Brain microvascular endothelial cell (primary cell): ENCODE data around the gene GAREM2.

Source experiments
- DNase-seq: peaks from one replicate; pipeline ENCODE4 v3.0.0-alpha.2; 2020
- H3K27ac ChIP-seq: fragments of 250-450 bp; sonication (Bioruptor Pico); 2 replicates; pipeline ENCODE4 v1.5.1; 2020; ENCODE audit warnings: mild to moderate bottlenecking, moderate library complexity
- H3K27me3 ChIP-seq: fragments of 250-450 bp; sonication (Bioruptor Pico); replicated peaks from 2 replicates; pipeline ENCODE4 v1.5.1; 2020; ENCODE audit warnings: mild to moderate bottlenecking
- H3K36me3 ChIP-seq: fragments of 250-450 bp; sonication (Bioruptor Pico); replicated peaks from 2 replicates; pipeline ENCODE4 v1.5.1; 2020; ENCODE audit warnings: mild to moderate bottlenecking
- H3K4me3 ChIP-seq: 2 replicates; pipeline ENCODE4 v1.5.1; 2011; ENCODE audit warnings: low read depth, mild to moderate bottlenecking, control low read depth, low read length, moderate library complexity
- in situ Hi-C: cut with HindIII; loops from 2 replicates; pipeline ENCODE4 v1.10.0; 2017; ENCODE audit warnings: low sequenced_read_pairs, low pct_ligation_motif_present
- TF ChIP-seq, protein P1 (sequence below): IDR thresholded peaks from 2 replicates; pipeline ENCODE4 v1.5.1; 2011; ENCODE audit warnings: low read depth, mild to moderate bottlenecking, moderate library complexity, low read length, control low read depth, inconsistent platforms; ENCODE audit errors: missing control alignments

GAREM2 gene

DNA sequence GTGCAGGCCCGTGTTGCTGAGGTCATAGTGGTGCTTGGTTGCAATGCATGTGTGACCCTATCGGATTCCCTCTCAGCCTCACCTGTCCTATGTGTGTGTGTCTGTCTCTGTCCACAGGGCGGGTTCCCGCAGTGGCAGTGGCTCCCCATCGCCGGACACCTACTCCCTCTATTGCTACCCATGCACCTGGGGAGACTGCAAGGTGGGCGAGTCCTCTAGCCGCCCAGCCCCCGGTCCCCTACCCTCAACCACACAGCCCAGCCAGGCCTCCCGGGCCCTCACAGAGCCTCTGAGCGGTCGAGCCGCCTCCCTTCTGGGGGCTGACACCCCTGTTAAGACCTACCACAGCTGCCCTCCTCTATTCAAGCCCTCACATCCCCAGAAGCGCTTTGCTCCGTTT, 14.2 kb downstream of the GAREM2 start:
- TF ChIP-seq, protein P1, sequence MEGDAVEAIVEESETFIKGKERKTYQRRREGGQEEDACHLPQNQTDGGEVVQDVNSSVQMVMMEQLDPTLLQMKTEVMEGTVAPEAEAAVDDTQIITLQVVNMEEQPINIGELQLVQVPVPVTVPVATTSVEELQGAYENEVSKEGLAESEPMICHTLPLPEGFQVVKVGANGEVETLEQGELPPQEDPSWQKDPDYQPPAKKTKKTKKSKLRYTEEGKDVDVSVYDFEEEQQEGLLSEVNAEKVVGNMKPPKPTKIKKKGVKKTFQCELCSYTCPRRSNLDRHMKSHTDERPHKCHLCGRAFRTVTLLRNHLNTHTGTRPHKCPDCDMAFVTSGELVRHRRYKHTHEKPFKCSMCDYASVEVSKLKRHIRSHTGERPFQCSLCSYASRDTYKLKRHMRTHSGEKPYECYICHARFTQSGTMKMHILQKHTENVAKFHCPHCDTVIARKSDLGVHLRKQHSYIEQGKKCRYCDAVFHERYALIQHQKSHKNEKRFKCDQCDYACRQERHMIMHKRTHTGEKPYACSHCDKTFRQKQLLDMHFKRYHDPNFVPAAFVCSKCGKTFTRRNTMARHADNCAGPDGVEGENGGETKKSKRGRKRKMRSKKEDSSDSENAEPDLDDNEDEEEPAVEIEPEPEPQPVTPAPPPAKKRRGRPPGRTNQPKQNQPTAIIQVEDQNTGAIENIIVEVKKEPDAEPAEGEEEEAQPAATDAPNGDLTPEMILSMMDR, result no peak
- Histone ChIP-seq H3K4me3 (no peak overlapping the region), H3K36me3 (peaks cover 6% of the 10 kb centered on the region), H3K27me3 (no peaks in the 10 kb centered on the region), H3K27ac (no peak overlapping the region)
- DNase-seq, result no peak
- in situ Hi-C loops, result no loop called here

DNA sequence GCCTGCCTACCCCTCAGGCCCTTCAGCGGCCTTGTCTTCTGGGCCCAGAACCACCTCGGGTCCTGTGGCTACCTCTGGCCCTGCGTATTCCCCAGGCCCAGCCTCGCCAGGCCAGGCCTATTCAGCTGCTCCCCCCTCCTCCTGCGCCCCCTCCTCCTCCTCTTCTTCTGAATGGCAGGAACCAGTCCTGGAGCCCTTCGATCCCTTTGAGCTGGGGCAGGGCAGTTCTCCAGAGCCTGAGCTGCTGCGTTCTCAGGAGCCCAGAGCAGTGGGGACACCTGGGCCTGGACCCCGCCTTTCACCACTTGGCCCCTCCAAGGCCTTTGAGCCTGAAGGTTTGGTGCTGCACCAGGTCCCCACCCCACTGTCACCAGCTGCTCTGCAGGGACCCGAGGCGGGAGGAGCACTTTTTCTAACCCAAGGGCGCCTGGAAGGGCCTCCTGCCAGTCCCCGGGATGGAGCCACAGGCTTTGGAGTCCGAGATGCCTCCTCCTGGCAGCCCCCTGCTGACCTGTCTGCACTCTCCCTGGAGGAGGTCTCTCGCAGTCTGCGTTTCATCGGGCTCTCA, 14.7 kb downstream of the GAREM2 start:
- in situ Hi-C loops, result no loop called here
- H3K4me3 ChIP-seq, result no peak overlapping the region
- TF ChIP-seq, protein P1, result no peak
- H3K27ac ChIP-seq, result no peak overlapping the region
- H3K27me3 ChIP-seq, result no peaks in the 10 kb centered on the region
- H3K36me3 ChIP-seq, result peaks cover 6% of the 10 kb centered on the region
- DNase-seq, result no peak

DNA sequence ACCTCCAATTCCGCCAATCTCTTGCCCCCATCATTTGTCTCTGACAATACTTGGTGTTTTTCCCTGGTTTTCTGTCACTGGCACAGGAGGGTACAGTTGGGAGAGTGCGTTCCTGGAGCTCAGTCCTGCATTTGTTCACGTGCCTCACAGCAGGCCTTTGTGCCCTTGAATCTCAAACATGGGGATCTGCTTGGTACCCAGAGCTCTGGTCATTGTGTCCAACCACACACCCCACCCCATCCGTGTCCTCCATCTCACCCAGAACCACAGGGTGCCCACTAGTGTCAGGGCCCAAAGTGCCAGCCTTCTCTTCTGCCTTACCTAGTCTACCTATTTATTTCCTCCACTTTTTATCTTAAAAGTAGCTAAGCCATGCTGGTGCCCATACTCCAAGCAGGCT, 16.2 kb downstream of the GAREM2 start:
- in situ Hi-C loops, result no loop called here
- no peak for DNase-seq
- H3K36me3 ChIP-seq, result peaks cover 12% of the 10 kb centered on the region
- no peaks in the 10 kb centered on the region for H3K27me3 ChIP-seq
- H3K27ac ChIP-seq, result no peak overlapping the region
- H3K4me3 ChIP-seq, result no peak overlapping the region
- TF ChIP-seq, protein P1, result no peak

DNA sequence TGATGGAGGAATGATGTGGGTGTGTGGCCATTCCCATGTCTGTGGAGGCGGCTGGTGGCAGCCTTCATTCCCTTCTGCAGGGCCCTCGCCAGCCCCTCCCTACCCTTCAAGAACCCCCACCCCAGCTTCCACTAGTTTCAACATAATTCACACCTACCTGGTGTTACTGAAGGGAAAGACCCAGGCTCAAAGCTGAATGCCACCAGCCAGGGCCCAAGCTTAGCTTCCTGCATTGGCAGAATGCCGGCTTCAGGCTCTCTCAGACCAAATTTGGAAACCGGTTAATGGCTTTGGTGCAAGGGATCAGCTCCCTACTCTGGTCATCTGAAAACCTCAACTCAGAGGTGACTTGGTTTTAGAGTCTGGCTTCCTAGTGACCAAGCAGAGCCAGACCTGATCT, 16.9 kb downstream of the GAREM2 start:
- Histone ChIP-seq H3K27ac (no peak overlapping the region), H3K27me3 (no peaks in the 10 kb centered on the region), H3K36me3 (peaks cover 18% of the 10 kb centered on the region), H3K4me3 (no peak overlapping the region)
- no peak for DNase-seq
- TF ChIP-seq, protein P1, result no peak
- in situ Hi-C loops, result no loop called here

DNA sequence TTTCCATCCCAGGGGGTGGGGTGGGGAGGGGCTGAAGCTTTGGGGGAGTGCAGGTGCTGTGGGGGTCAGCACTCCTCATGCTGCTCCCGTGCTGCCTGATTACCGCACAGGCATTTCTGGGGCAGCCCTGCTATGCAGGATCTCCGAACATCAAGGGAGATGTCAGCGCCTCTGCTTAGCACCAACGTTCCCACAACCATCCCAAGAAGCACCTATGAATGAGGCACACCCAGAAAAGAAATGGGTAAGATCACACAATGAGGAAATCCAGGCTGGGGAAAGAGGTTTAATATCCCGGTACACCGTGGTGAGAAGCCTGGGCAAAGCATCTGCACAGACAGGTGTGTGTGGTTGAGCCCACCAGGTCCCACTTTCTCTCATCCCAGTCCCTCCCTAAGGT, 17.5 kb downstream of the GAREM2 start:
- Histone ChIP-seq H3K36me3 (peaks cover 23% of the 10 kb centered on the region), H3K27ac (no peak overlapping the region), H3K4me3 (no peak overlapping the region), H3K27me3 (no peaks in the 10 kb centered on the region)
- no peak for DNase-seq
- TF ChIP-seq, protein P1, result no peak
- in situ Hi-C loops, result no loop called here
